Smooth muscle cell of the coronary artery (primary cell): Measurements from ENCODE around the gene NRN1L. TPM values are rescaled to one million over a fixed set of nuclear protein-coding genes. Genes with fewer than 3 reads are reported as not detected.

Experiments used
- total RNA-seq: library from RNA; depleted of rRNA; stranded (reverse); fragments of >200 nt; gene quantifications from 2 replicates; pipeline ENCODE4 v1.2.3, GENCODE V29; 2014; ENCODE audit warnings: low replicate concordance

NRN1L gene
- total RNA-seq = not detected in 2 replicates

DNA sequence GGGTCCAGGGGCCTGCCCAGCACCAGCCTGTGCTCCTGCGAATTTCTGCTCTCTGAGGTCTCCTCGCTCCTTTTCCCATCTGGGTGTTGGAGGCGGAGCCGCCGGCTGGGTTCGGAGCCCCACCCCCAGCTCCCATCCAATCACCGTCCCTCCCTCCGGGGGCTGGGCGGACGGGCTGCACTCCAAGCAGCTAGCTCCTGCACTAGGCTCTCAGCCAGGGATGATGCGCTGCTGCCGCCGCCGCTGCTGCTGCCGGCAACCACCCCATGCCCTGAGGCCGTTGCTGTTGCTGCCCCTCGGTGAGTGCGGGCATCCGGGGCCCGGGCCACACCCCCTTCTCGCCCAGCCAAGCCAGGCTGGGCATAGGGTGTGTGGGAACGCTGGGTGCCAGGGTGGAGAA is at the start of gene NRN1L:
TSS of gene NRN1L (plus strand) at position 202 of the 400 bp plus-strand sequence. CDS start at position 221, 19 bp downstream.

GRCh38 chr16:67841816-67842508 is 42.7 kb upstream of the NRN1L start, which contains the start of gene THAP11:
Gene THAP11, plus strand, starts transcription at chr16:67842320. Its CDS starts 235 bp downstream, at chr16:67842555.

GRCh38 chr16:67846320-67847063 is 38.2 kb upstream of the NRN1L start, which contains the start of gene NUTF2:
Gene NUTF2, plus strand, starts transcription at chr16:67846933. Its CDS starts 18,198 bp downstream, at chr16:67865131.

DNA sequence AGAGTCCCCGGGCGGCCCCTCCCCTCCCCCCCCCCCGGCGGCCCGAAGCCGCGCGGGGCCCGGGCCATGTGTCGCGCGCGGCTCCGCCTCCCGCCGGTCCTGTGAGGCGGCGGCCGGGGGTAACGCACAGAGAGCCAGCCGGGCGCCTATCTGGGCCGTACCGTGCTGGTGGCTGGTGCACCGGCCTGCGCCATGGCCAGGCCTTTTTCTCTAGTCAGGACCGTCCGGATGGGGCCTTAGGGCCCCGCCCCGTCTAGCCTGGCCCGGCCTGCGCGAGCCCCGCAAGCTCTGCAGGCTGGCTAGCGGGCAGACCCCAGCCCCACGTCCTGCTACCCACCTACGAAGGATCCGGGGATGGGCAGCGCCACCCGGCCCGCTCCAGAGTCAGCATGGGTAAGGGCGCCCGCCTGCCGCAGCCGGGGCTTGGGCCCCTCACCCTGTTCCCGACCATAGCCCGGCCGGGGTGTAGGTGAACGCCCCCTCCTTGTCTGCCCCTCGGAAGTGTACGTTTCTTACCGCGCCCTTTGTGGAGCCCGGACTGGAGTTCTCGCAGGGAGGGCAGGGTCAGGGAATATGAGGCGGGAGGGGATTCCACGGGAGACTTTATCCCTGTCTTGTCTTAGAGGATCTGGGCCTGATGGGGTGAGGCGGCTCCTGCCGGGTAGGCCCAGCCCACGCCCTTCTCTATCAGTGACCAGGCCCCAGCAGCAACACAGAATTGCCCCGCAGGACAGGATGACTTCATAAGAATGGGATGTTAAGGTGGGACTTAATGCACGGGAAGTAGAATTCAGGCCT is 37.4 kb upstream of the NRN1L start, which contains the start of gene CENPT:
TSS of gene CENPT (minus strand) at position 630 of the 798 bp plus-strand sequence. CDS start 13,834 bp downstream, outside the sequence.

DNA sequence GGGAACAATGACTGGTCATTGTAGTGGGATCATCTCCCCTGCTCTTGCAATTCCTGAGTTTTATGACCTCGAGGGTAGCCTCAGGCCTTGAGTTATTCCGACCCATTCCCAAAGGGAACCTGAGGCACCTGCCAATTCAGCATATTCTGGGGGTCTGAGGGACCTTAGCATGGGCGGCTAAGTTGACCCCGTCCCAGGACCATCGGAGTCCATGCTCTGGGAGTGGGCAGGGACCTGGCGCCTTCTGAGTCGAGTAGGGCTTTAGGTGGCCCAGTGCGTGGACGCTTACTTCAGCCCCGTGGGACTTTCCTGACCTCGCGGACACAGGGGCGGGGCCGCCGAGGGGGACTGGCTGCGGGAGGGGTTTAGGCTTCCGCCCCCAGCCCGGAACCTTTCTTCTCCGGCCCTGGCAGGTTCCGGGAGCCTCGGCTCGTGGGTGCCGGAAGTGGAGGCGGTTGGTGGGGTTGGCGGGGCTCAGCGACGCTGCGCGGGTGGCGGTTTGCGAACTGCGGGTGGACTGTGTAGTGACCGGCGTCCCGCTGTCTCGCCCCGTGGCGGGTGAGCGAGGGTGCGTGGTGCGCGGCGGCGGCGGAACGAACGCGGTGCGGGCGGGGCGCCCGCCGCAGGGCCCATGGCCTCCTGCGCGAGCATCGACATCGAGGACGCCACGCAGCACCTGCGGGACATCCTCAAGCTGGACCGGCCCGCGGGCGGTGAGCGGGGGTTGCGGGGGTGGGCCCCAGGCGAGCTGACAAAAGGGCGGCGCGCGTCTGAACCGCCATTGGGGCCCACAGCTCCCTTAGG is 11.9 kb upstream of the NRN1L start, which contains the start of gene EDC4:
TSS of gene EDC4 (plus strand) at position 422 of the 804 bp plus-strand sequence. CDS start at position 632, 210 bp downstream.

DNA sequence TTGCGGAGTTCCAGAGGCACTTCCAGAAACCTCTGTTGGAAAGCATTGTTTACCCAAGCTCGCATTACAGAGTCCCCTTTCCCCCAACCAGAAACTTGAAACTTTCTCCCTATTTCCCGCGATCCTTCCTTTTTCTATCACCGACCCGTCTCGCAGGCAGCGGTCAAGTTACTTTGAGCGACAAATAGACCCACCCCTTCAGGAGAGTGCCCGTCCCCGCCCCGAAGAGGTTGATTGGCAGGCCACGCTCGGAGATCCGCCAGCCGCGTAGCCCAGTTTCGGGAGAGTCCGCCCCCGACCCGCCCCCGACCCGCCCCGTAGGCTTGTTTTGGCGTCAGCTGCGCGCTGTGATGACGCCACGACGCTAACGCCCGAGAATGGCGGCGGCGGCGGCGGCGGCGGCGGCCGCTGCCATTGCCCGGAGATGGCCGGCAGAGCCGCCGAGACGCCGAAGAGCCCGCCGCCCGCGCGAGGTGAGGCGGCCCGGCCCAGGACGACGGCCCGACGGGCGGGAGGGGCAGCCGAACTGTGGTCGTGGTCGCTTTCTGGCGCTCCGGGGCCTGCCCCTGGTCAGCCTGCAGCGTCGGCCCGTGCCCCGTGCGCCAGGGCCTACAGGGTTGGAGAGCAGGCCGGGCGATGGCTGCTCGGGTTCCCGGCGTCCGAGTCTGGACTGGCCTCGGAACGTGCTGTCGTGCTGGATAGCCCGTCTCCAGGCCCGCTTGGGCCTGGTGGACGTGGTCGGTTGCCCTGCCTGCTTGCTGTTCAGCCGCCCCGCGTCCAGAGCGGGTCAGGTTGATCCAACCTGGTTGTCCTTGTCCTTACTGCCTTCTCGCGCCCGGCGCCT is 8.4 kb downstream of the NRN1L start, which contains the start of gene PSKH1:
TSS of gene PSKH1 (plus strand) at position 356 of the 844 bp plus-strand sequence. CDS start 15,496 bp downstream, outside the sequence.

GRCh38 chr16:67931712-67932461 is 47.2 kb downstream of the NRN1L start, which contains the start of gene CTRL:
Gene CTRL, minus strand, starts transcription at chr16:67931862. Its CDS starts 10 bp downstream, at chr16:67931852.

Other genes with a start within 250 kb of the NRN1L start
- gene CARMIL2, start 239.7 kb upstream of the NRN1L start, total RNA-seq = 0.15 TPM in 1 of 2 replicates, not detected in the other
- 7.6 and 9.8 TPM in 2 replicates for gene ACD, start 224.6 kb upstream of the NRN1L start, total RNA-seq
- gene PARD6A, start 223.9 kb upstream of the NRN1L start, total RNA-seq = 0.60 and 1.1 TPM in 2 replicates
- gene ENKD1, start 218.1 kb upstream of the NRN1L start, total RNA-seq = 11.8 and 13.8 TPM in 2 replicates
- gene C16orf86, start 218.1 kb upstream of the NRN1L start, total RNA-seq = 1.6 and 3.6 TPM in 2 replicates
- gene GFOD2, start 165.6 kb upstream of the NRN1L start, total RNA-seq = 14.1 and 18.0 TPM in 2 replicates
- gene RANBP10, start 78.3 kb upstream of the NRN1L start, total RNA-seq = 2.7 and 5.9 TPM in 2 replicates
- gene TSNAXIP1, start 78.0 kb upstream of the NRN1L start, total RNA-seq = 1.2 and 1.9 TPM in 2 replicates
- 26.3 and 47.7 TPM in 2 replicates for gene THAP11, start 42.6 kb upstream of the NRN1L start, total RNA-seq
- 79.6 and 157 TPM in 2 replicates for gene NUTF2, start 38.0 kb upstream of the NRN1L start, total RNA-seq
- gene CENPT, start 37.2 kb upstream of the NRN1L start, total RNA-seq = 18.3 and 23.8 TPM in 2 replicates
- gene EDC4, start 11.8 kb upstream of the NRN1L start, total RNA-seq = 46.8 and 50.8 TPM in 2 replicates
- gene PSKH1, start 8.4 kb downstream of the NRN1L start, total RNA-seq = 13.5 and 31.1 TPM in 2 replicates
- gene CTRL, start 47.0 kb downstream of the NRN1L start, total RNA-seq = 0.38 TPM in 1 of 2 replicates, not detected in the other
- gene PSMB10, start 52.0 kb downstream of the NRN1L start, total RNA-seq = 64.9 and 89.9 TPM in 2 replicates
- gene LCAT, start 59.2 kb downstream of the NRN1L start, total RNA-seq = 3.3 and 4.6 TPM in 2 replicates
- gene SLC12A4, start 83.8 kb downstream of the NRN1L start, total RNA-seq = 119 and 184 TPM in 2 replicates
- gene DPEP3, start 95.6 kb downstream of the NRN1L start, total RNA-seq = not detected in 2 replicates
- gene DPEP2, start 114.6 kb downstream of the NRN1L start, total RNA-seq = not detected in 2 replicates
- not detected in 2 replicates for gene DPEP2NB, start 131.0 kb downstream of the NRN1L start, total RNA-seq
- 4.9 and 8.7 TPM in 2 replicates for gene DDX28, start 138.3 kb downstream of the NRN1L start, total RNA-seq
- 11.7 and 14.4 TPM in 2 replicates for gene DUS2, start 138.4 kb downstream of the NRN1L start, total RNA-seq
- 5.9 and 8.2 TPM in 2 replicates for gene NFATC3, start 200.5 kb downstream of the NRN1L start, total RNA-seq